ENCODE data around the gene NMNAT3.

Gene NMNAT3

GRCh38 chr3:139541532-139542288 is 136.1 kb downstream of the NMNAT3 start:
- no peak for DNase-seq (ENCODE audit: low read depth)

GRCh38 chr3:139540651-139541531 is 136.9 kb downstream of the NMNAT3 start:
- DNase-seq (ENCODE audit: low read depth), result no peak

- no peak for DNase-seq (ENCODE audit: low read depth)
These were observed 139.0 kb downstream of the NMNAT3 start for GRCh38 chr3:139538733-139539132.

- no peak for DNase-seq (ENCODE audit: low read depth)
These were observed 139.8 kb downstream of the NMNAT3 start for GRCh38 chr3:139537795-139538621.

GRCh38 chr3:139537361-139537760 is 140.4 kb downstream of the NMNAT3 start:
- no peak for DNase-seq (ENCODE audit: low read depth)

GRCh38 chr3:139534992-139535879 is 142.5 kb downstream of the NMNAT3 start:
- no peak for DNase-seq (ENCODE audit: low read depth)

- peak; percentile 44 for DNase-seq (ENCODE audit: low read depth)
These were observed 143.3 kb downstream of the NMNAT3 start for GRCh38 chr3:139534455-139534812.

- no peak for DNase-seq (ENCODE audit: low read depth)
These were observed 143.9 kb downstream of the NMNAT3 start for GRCh38 chr3:139533781-139534454.

GRCh38 chr3:139532976-139533375 is 144.8 kb downstream of the NMNAT3 start:
- no peak for DNase-seq (ENCODE audit: low read depth)

GRCh38 chr3:139530717-139531116 is 147.1 kb downstream of the NMNAT3 start:
- DNase-seq (ENCODE audit: low read depth), result no peak

GRCh38 chr3:139529662-139530061 is 148.1 kb downstream of the NMNAT3 start:
- DNase-seq (ENCODE audit: low read depth), result no peak

GRCh38 chr3:139528924-139529323 is 148.8 kb downstream of the NMNAT3 start:
- DNase-seq (ENCODE audit: low read depth), result no peak

- DNase-seq (ENCODE audit: low read depth), result no peak
These were observed 149.5 kb downstream of the NMNAT3 start for GRCh38 chr3:139528281-139528680.

GRCh38 chr3:139527265-139527664 is 150.5 kb downstream of the NMNAT3 start:
- DNase-seq (ENCODE audit: low read depth), result no peak

- no peak for DNase-seq (ENCODE audit: low read depth)
These were observed 151.6 kb downstream of the NMNAT3 start for GRCh38 chr3:139526146-139526545.

- no peak for DNase-seq (ENCODE audit: low read depth)
These were observed 152.7 kb downstream of the NMNAT3 start for GRCh38 chr3:139524841-139525636.

- DNase-seq (ENCODE audit: low read depth), result no peak
These were observed 154.1 kb downstream of the NMNAT3 start for GRCh38 chr3:139523718-139524117.

GRCh38 chr3:139523166-139523565 is 154.6 kb downstream of the NMNAT3 start:
- no peak for DNase-seq (ENCODE audit: low read depth)

- DNase-seq (ENCODE audit: low read depth), result no peak
These were observed 155.4 kb downstream of the NMNAT3 start for GRCh38 chr3:139522421-139522820.

- no peak for DNase-seq (ENCODE audit: low read depth)
These were observed 156.0 kb downstream of the NMNAT3 start for GRCh38 chr3:139521816-139522215.

All from GM04504 (cell line).